Activated naive CD8-positive, alpha-beta T cell (primary cell): ENCODE data around the gene KLF7.

Experiments used
- H3K27ac Mint-ChIP-seq: one replicate; pipeline ENCODE4 v1.8.0; 2021; ENCODE audit warnings: mixed read lengths
- H3K27me3 Mint-ChIP-seq: one replicate; pipeline ENCODE4 v1.8.0; 2021; ENCODE audit warnings: mixed read lengths
- H3K36me3 Mint-ChIP-seq: one replicate; pipeline ENCODE4 v1.8.0; 2021; ENCODE audit warnings: mixed read lengths
- H3K4me1 Mint-ChIP-seq: one replicate; pipeline ENCODE4 v1.8.0; 2021; ENCODE audit warnings: low read depth, mixed read lengths
- H3K4me3 Mint-ChIP-seq: one replicate; pipeline ENCODE4 v1.8.0; 2021; ENCODE audit warnings: mild to moderate bottlenecking, mixed read lengths
- H3K9me3 Mint-ChIP-seq: one replicate; pipeline ENCODE4 v1.8.0; 2021; ENCODE audit warnings: low read depth, mixed read lengths

Gene KLF7

GRCh38 chr2:207130958-207131521 lies 34.7 kb downstream of the KLF7 start:
- H3K36me3 Mint-ChIP-seq = peaks cover 25% of the 10 kb centered on the region
- peaks cover 3% of the 10 kb centered on the region for H3K9me3 Mint-ChIP-seq
- peak overlapping the region; percentile 35 for H3K27ac Mint-ChIP-seq
- H3K4me3 Mint-ChIP-seq = no peak overlapping the region
- H3K27me3 Mint-ChIP-seq = no peaks in the 10 kb centered on the region
- peaks cover 84% of the 10 kb centered on the region for H3K4me1 Mint-ChIP-seq

- Mint-ChIP-seq H3K36me3 (peaks cover 22% of the 10 kb centered on the region), H3K4me3 (no peak overlapping the region), H3K9me3 (peaks cover 3% of the 10 kb centered on the region), H3K27me3 (no peaks in the 10 kb centered on the region), H3K27ac (peak overlapping the region; percentile 0), H3K4me1 (peaks cover 83% of the 10 kb centered on the region)
Observed at GRCh38 chr2:207129821-207130220, 35.9 kb downstream of the KLF7 start.

GRCh38 chr2:207128867-207129266 lies 36.9 kb downstream of the KLF7 start:
- H3K27ac Mint-ChIP-seq = no peak overlapping the region
- peaks cover 3% of the 10 kb centered on the region for H3K9me3 Mint-ChIP-seq
- peaks cover 20% of the 10 kb centered on the region for H3K36me3 Mint-ChIP-seq
- peaks cover 83% of the 10 kb centered on the region for H3K4me1 Mint-ChIP-seq
- H3K4me3 Mint-ChIP-seq = no peak overlapping the region
- H3K27me3 Mint-ChIP-seq = no peaks in the 10 kb centered on the region

- no peaks in the 10 kb centered on the region for H3K27me3 Mint-ChIP-seq
- H3K4me1 Mint-ChIP-seq = peaks cover 84% of the 10 kb centered on the region
- H3K27ac Mint-ChIP-seq = peak overlapping the region; percentile 66
- peaks cover 22% of the 10 kb centered on the region for H3K36me3 Mint-ChIP-seq
- peak overlapping the region; percentile 21 for H3K4me3 Mint-ChIP-seq
- peaks cover 3% of the 10 kb centered on the region for H3K9me3 Mint-ChIP-seq
Observed at GRCh38 chr2:207126724-207127308, 38.9 kb downstream of the KLF7 start.

- Mint-ChIP-seq H3K27ac (peak overlapping the region; percentile 99), H3K4me1 (peaks cover 77% of the 10 kb centered on the region), H3K9me3 (peaks cover 3% of the 10 kb centered on the region), H3K4me3 (peak overlapping the region; percentile 79), H3K27me3 (no peaks in the 10 kb centered on the region), H3K36me3 (peaks cover 25% of the 10 kb centered on the region)
Observed at GRCh38 chr2:207123776-207124391, 41.9 kb downstream of the KLF7 start.

- Mint-ChIP-seq H3K4me1 (peaks cover 74% of the 10 kb centered on the region), H3K27me3 (no peaks in the 10 kb centered on the region), H3K9me3 (peaks cover 3% of the 10 kb centered on the region), H3K36me3 (peaks cover 25% of the 10 kb centered on the region), H3K27ac (peak overlapping the region; percentile 99), H3K4me3 (peak overlapping the region; percentile 79)
Observed at GRCh38 chr2:207123335-207123744, 42.4 kb downstream of the KLF7 start.

GRCh38 chr2:207122651-207123334 lies 43.0 kb downstream of the KLF7 start:
- peaks cover 74% of the 10 kb centered on the region for H3K4me1 Mint-ChIP-seq
- H3K9me3 Mint-ChIP-seq = peaks cover 1% of the 10 kb centered on the region
- peak overlapping the region; percentile 79 for H3K4me3 Mint-ChIP-seq
- peak overlapping the region; percentile 99 for H3K27ac Mint-ChIP-seq
- H3K36me3 Mint-ChIP-seq = peaks cover 26% of the 10 kb centered on the region
- H3K27me3 Mint-ChIP-seq = no peaks in the 10 kb centered on the region

- peaks cover 27% of the 10 kb centered on the region for H3K36me3 Mint-ChIP-seq
- no peaks in the 10 kb centered on the region for H3K9me3 Mint-ChIP-seq
- peak overlapping the region; percentile 99 for H3K27ac Mint-ChIP-seq
- H3K4me1 Mint-ChIP-seq = peaks cover 72% of the 10 kb centered on the region
- H3K27me3 Mint-ChIP-seq = no peaks in the 10 kb centered on the region
- H3K4me3 Mint-ChIP-seq = peak overlapping the region; percentile 19
Observed at GRCh38 chr2:207121784-207122183, 44.0 kb downstream of the KLF7 start.

GRCh38 chr2:207119048-207119447 lies 46.7 kb downstream of the KLF7 start:
- Mint-ChIP-seq H3K27ac (no peak overlapping the region), H3K36me3 (peaks cover 29% of the 10 kb centered on the region), H3K27me3 (no peaks in the 10 kb centered on the region), H3K9me3 (no peaks in the 10 kb centered on the region), H3K4me3 (no peak overlapping the region), H3K4me1 (peaks cover 52% of the 10 kb centered on the region)

GRCh38 chr2:207117668-207118067 lies 48.1 kb downstream of the KLF7 start:
- Mint-ChIP-seq H3K4me3 (no peak overlapping the region), H3K4me1 (peaks cover 46% of the 10 kb centered on the region), H3K36me3 (peaks cover 31% of the 10 kb centered on the region), H3K27ac (peak overlapping the region; percentile 22), H3K27me3 (no peaks in the 10 kb centered on the region), H3K9me3 (no peaks in the 10 kb centered on the region)

- Mint-ChIP-seq H3K4me3 (no peak overlapping the region), H3K9me3 (no peaks in the 10 kb centered on the region), H3K27me3 (no peaks in the 10 kb centered on the region), H3K27ac (no peak overlapping the region), H3K36me3 (peaks cover 29% of the 10 kb centered on the region), H3K4me1 (peaks cover 48% of the 10 kb centered on the region)
Observed at GRCh38 chr2:207115715-207116364, 49.9 kb downstream of the KLF7 start.

GRCh38 chr2:207113414-207113813 lies 52.3 kb downstream of the KLF7 start:
- Mint-ChIP-seq H3K4me3 (no peak overlapping the region), H3K27me3 (no peaks in the 10 kb centered on the region), H3K9me3 (no peaks in the 10 kb centered on the region), H3K4me1 (peaks cover 53% of the 10 kb centered on the region), H3K36me3 (peaks cover 24% of the 10 kb centered on the region), H3K27ac (no peak overlapping the region)

- Mint-ChIP-seq H3K4me1 (peaks cover 55% of the 10 kb centered on the region), H3K9me3 (no peaks in the 10 kb centered on the region), H3K36me3 (peaks cover 23% of the 10 kb centered on the region), H3K27me3 (no peaks in the 10 kb centered on the region), H3K27ac (peak overlapping the region; percentile 22), H3K4me3 (no peak overlapping the region)
Observed at GRCh38 chr2:207112785-207113184, 53.0 kb downstream of the KLF7 start.

- Mint-ChIP-seq H3K4me1 (peaks cover 57% of the 10 kb centered on the region), H3K36me3 (peaks cover 24% of the 10 kb centered on the region), H3K4me3 (no peak overlapping the region), H3K9me3 (no peaks in the 10 kb centered on the region), H3K27me3 (no peaks in the 10 kb centered on the region), H3K27ac (peak overlapping the region; percentile 22)
Observed at GRCh38 chr2:207112383-207112782, 53.4 kb downstream of the KLF7 start.

- no peak overlapping the region for H3K4me3 Mint-ChIP-seq
- H3K27me3 Mint-ChIP-seq = no peaks in the 10 kb centered on the region
- H3K4me1 Mint-ChIP-seq = peaks cover 54% of the 10 kb centered on the region
- peak overlapping the region; percentile 47 for H3K27ac Mint-ChIP-seq
- H3K9me3 Mint-ChIP-seq = no peaks in the 10 kb centered on the region
- H3K36me3 Mint-ChIP-seq = peaks cover 21% of the 10 kb centered on the region
Observed at GRCh38 chr2:207111757-207112156, 54.0 kb downstream of the KLF7 start.
